Panc1 (cell line): Measurements from ENCODE around the gene FRMD4A. TPM values are rescaled to one million over a fixed set of nuclear protein-coding genes. Genes with fewer than 3 reads are reported as not detected.

Experiments used
- ATAC-seq: fragments of 200-7000 bp; cut with Tn5 transposase; 2 replicates; pipeline ENCODE4 v1.9.1; 2020; ENCODE audit warnings: mild to moderate bottlenecking, moderate library complexity
- BruUV-seq: library from RNA; stranded (reverse); fragments of 400-500 nt; replicated peaks from 2 replicates; lab custom pipeline; 2021; lab: Mats Ljungman, UMichigan
- CTCF ChIA-PET: fragments of 300-600 bp; sonication (Branson Sonifier 250); formaldehyde crosslinking; loops from one replicate; lab custom pipeline; 2022; ENCODE audit warnings: antibody characterized with exemption; lab: Charles Lee
- POLR2A ChIA-PET: fragments of 300-600 bp; sonication (Branson Sonifier 250); formaldehyde crosslinking; loops from one replicate; lab custom pipeline; 2022; ENCODE audit warnings: antibody characterized with exemption; lab: Charles Lee
- DNase-seq: peaks from one replicate; pipeline ENCODE4 v3.0.0-alpha.2; 2010; ENCODE audit warnings: low read depth, low spot score
- H3K27ac ChIP-seq: 2 replicates; pipeline ENCODE4 v1.5.1; 2011; ENCODE audit warnings: mild to moderate bottlenecking, low read length, inconsistent platforms
- H3K27me3 ChIP-seq: fragments of 200-500 bp; sonication (Bioruptor generic); 2 replicates; pipeline ENCODE4 v1.6.0; 2014; ENCODE audit warnings: low read length, inconsistent platforms; ENCODE audit not compliant: control insufficient read depth, insufficient read depth
- H3K36me3 ChIP-seq: fragments of 200-500 bp; sonication (Bioruptor generic); 2 replicates; pipeline ENCODE4 v1.5.1; 2014; ENCODE audit warnings: inconsistent platforms, mild to moderate bottlenecking, low read length, moderate library complexity; ENCODE audit not compliant: control insufficient read depth, insufficient read depth
- H3K4me1 ChIP-seq: 2 replicates; pipeline ENCODE4 v1.5.1; 2011; ENCODE audit warnings: inconsistent platforms, mild to moderate bottlenecking, low read length, moderate library complexity; ENCODE audit not compliant: control insufficient read depth, insufficient read depth
- H3K4me3 ChIP-seq, 2 experiments: 2 replicates each; pipeline ENCODE4 v1.5.1; 2011 to 2012; ENCODE audit warnings: low read depth in 2 of 2, low read length in 2 of 2, mild to moderate bottlenecking in 2 of 2, inconsistent platforms in 1 of 2, moderate library complexity in 1 of 2
- H3K9me3 ChIP-seq: fragments of 200-500 bp; sonication (Bioruptor generic); 2 replicates; pipeline ENCODE4 v1.5.1; 2014; ENCODE audit warnings: low read depth, mild to moderate bottlenecking, inconsistent platforms, low read length, moderate library complexity; ENCODE audit not compliant: control insufficient read depth, insufficient read depth
- CTCF ChIP-seq: fragments of 450-650 bp; IDR thresholded peaks from 2 replicates; pipeline ENCODE4 v1.5.1; 2017; ENCODE audit warnings: mild to moderate bottlenecking
- POLR2AphosphoS5 ChIP-seq: IDR thresholded peaks from 2 replicates; pipeline ENCODE4 v1.6.1; 2012; ENCODE audit warnings: mild to moderate bottlenecking, low read depth, low read length, moderate library complexity
- SIN3A ChIP-seq: IDR thresholded peaks from 2 replicates; pipeline ENCODE4 v1.6.1; 2012; ENCODE audit warnings: low read depth, mild to moderate bottlenecking, low read length, moderate library complexity, borderline replicate concordance; ENCODE audit not compliant: insufficient read depth
- TCF7L2 ChIP-seq: IDR thresholded peaks from 2 replicates; pipeline ENCODE4 v1.6.1; 2011; ENCODE audit warnings: mild to moderate bottlenecking, low read depth, low read length, inconsistent platforms
- in situ Hi-C: cut with HindIII; loops from 2 replicates; pipeline ENCODE4 v1.10.0; 2016; ENCODE audit warnings: low sequenced_read_pairs, low pct_unique_long_range_greater_than_20kb
- intact Hi-C: fragments of 100-400 bp; cut with micrococcal nuclease; formaldehyde crosslinking; loops from one replicate; pipeline ENCODE4 v1.10.0; 2022; ENCODE audit not compliant: unreplicated experiment
- total RNA-seq: library from RNA; stranded (reverse); gene quantifications from one replicate; pipeline ENCODE4 v1.2.1, GENCODE V29; 2021; ENCODE audit not compliant: unreplicated experiment
- TF ChIP-seq, protein P1 (sequence below), 2 experiments: IDR thresholded peaks; 2 replicates each; pipeline ENCODE4 v1.6.1; 2011 to 2012; ENCODE audit warnings: low read depth in 2 of 2, control low read depth in 1 of 2, low read length in 1 of 2, mild to moderate bottlenecking in 1 of 2, moderate library complexity in 1 of 2; ENCODE audit not compliant: insufficient read depth in 1 of 2

FRMD4A gene
- total RNA-seq, 1 experiment from 2014 or later = 7.1 TPM

- Histone ChIP-seq H3K27ac (no peak overlapping the region), H3K9me3 (no peaks in the 10 kb centered on the region), H3K4me3 (no peak overlapping the region), H3K27me3 (no peaks in the 10 kb centered on the region), H3K36me3 (no peaks in the 10 kb centered on the region), H3K4me1 (no peaks in the 10 kb centered on the region)
- CTCF ChIA-PET = no interaction called here
- no TSS peak for BruUV-seq
- TF ChIP-seq, protein P1, sequence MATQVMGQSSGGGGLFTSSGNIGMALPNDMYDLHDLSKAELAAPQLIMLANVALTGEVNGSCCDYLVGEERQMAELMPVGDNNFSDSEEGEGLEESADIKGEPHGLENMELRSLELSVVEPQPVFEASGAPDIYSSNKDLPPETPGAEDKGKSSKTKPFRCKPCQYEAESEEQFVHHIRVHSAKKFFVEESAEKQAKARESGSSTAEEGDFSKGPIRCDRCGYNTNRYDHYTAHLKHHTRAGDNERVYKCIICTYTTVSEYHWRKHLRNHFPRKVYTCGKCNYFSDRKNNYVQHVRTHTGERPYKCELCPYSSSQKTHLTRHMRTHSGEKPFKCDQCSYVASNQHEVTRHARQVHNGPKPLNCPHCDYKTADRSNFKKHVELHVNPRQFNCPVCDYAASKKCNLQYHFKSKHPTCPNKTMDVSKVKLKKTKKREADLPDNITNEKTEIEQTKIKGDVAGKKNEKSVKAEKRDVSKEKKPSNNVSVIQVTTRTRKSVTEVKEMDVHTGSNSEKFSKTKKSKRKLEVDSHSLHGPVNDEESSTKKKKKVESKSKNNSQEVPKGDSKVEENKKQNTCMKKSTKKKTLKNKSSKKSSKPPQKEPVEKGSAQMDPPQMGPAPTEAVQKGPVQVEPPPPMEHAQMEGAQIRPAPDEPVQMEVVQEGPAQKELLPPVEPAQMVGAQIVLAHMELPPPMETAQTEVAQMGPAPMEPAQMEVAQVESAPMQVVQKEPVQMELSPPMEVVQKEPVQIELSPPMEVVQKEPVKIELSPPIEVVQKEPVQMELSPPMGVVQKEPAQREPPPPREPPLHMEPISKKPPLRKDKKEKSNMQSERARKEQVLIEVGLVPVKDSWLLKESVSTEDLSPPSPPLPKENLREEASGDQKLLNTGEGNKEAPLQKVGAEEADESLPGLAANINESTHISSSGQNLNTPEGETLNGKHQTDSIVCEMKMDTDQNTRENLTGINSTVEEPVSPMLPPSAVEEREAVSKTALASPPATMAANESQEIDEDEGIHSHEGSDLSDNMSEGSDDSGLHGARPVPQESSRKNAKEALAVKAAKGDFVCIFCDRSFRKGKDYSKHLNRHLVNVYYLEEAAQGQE (IDR thresholded peaks at IDR 0.05; ENCODE audit: insufficient read depth in 1 of 2, low read depth in 2 of 2, low read length in 1 of 2) = no peak
- no peak for TF ChIP-seq SIN3A
- no peak for TF ChIP-seq TCF7L2
- TF ChIP-seq POLR2AphosphoS5 = no peak
- no peak for TF ChIP-seq CTCF
- in situ Hi-C loops (no loop called here), intact Hi-C loops (no loop called here)
- no peak for DNase-seq
- POLR2A ChIA-PET = no interaction called here
- no peak for ATAC-seq
Observed at GRCh38 chr10:14371581-14371980, 40.9 kb upstream of the FRMD4A start.

DNA sequence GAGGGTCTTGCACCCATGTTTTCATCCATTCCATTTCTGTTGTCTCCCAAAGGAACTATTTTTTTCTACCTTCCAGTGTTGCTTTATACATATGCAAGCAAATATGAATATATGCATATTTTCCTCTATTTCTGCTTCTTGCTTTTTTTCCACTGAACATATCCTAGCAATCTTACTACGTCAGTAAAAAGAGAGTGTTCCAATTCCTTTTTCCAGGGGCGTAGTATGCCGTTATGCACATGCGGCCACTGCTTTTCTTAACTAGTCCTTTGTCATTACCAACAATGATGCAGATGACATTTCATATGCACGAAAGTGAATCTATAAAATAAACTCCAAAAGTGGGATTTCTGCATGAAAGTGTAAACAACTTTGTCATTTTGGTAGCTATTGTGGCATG lies 40.2 kb upstream of the FRMD4A start:
- H3K27me3 ChIP-seq = no peaks in the 10 kb centered on the region
- ChIA-PET POLR2A (no interaction called here), CTCF (no interaction called here)
- no peaks in the 10 kb centered on the region for H3K4me1 ChIP-seq
- no peaks in the 10 kb centered on the region for H3K9me3 ChIP-seq
- intact Hi-C loops (no loop called here), in situ Hi-C loops (no loop called here)
- BruUV-seq = no TSS peak
- H3K27ac ChIP-seq = no peak overlapping the region
- TF ChIP-seq CTCF = no peak
- TF ChIP-seq, protein P1 (IDR thresholded peaks at IDR 0.05; ENCODE audit: insufficient read depth in 1 of 2, low read depth in 2 of 2, low read length in 1 of 2) = no peak
- H3K36me3 ChIP-seq = no peaks in the 10 kb centered on the region
- no peak for ATAC-seq
- no peak overlapping the region for H3K4me3 ChIP-seq
- DNase-seq = no peak
